T-helper 17 cell (primary cell): ENCODE data around the gene A4GNT. TPM values are rescaled to one million over a fixed set of nuclear protein-coding genes. Genes with fewer than 3 reads are reported as not detected.

Experiments used
- ATAC-seq: fragments of 150-1000 bp; cut with Tn5 transposase; 2 replicates; pipeline ENCODE4 v1.10.0; 2021; ENCODE audit warnings: mild to moderate bottlenecking, moderate library complexity
- DNase-seq, 3 donors: peaks; one replicate each; pipeline versions ENCODE4 v3.0.0 to v3.0.0-alpha.2; 2020 to 2021
- H3K9me3 ChIP-seq: one replicate; pipeline ENCODE4 v1.7.0; 2013; ENCODE audit warnings: low read length, mild to moderate bottlenecking; ENCODE audit not compliant: control insufficient read depth, poor library complexity, severe bottlenecking
- H3K27ac Mint-ChIP-seq: one replicate; pipeline ENCODE4 v1.8.0; 2022; ENCODE audit warnings: mild to moderate bottlenecking, moderate library complexity, mixed read lengths
- H3K27me3 Mint-ChIP-seq: one replicate; pipeline ENCODE4 v1.8.0; 2022; ENCODE audit warnings: mixed read lengths
- H3K36me3 Mint-ChIP-seq: one replicate; pipeline ENCODE4 v1.8.0; 2022; ENCODE audit warnings: low read depth, mixed read lengths
- H3K4me1 Mint-ChIP-seq: one replicate; pipeline ENCODE4 v1.8.0; 2022; ENCODE audit warnings: mild to moderate bottlenecking, mixed read lengths
- H3K4me3 Mint-ChIP-seq: one replicate; pipeline ENCODE4 v1.8.0; 2022; ENCODE audit warnings: mild to moderate bottlenecking, moderate library complexity, mixed read lengths
- total RNA-seq, 4 donors: library from RNA in 2 of 4; stranded (reverse) in 2 of 4; gene quantifications; one replicate each; pipeline ENCODE4 v1.2.3 and lab custom pipeline; 2022 to 2026

Gene A4GNT
- total RNA-seq, 2 donors from 2014 or later = not detected

DNA sequence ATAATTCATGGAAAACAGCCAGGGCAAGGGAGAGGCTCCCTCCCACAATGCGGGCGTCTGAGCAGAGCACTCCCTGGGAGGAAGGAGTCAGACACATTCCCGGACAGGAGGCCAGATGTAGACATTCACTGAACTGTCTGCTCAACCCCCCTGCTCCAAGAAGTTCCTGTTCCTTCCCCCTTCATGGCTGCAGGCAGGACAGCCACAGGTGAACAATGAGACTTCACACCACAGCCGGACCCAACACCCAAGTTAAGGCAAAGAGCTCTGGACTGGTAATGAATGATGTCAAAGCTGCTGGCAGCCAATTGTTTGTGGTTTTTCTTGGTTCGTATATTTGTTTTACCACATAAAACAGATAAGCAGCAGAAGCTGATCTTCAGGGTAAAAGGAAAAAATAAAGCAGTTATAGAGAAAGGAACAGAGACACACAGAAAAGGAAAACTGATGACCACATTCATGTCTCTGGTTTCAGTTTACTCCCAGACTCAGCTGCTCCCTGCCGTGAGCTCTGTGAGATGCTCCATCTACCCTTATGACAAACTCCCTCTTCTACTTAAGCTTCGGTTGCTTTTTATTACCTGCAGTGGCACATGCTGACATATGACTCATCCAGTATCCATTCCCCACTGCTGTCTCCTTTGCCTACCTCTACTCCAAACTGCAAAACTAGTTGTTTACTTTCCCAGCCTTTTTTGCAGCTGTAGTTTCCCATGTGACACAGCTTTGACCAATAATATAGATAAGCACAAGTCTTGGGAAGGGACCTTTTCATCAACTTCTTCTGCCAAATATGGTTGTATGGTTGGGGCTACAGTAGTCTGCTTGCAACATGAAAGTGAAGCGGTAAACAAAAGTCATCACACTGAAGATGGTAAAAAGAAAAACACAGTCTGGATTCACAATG is 49.9 kb downstream of the A4GNT start:
- peaks cover 56% of the 10 kb centered on the region for H3K27me3 Mint-ChIP-seq
- no peak overlapping the region for H3K4me3 Mint-ChIP-seq
- no peaks in the 10 kb centered on the region for H3K36me3 Mint-ChIP-seq
- no peaks in the 10 kb centered on the region for H3K9me3 ChIP-seq
- H3K27ac Mint-ChIP-seq = no peak overlapping the region
- ATAC-seq (no peak), DNase-seq (no peak)
- peaks cover 7% of the 10 kb centered on the region for H3K4me1 Mint-ChIP-seq

DNA sequence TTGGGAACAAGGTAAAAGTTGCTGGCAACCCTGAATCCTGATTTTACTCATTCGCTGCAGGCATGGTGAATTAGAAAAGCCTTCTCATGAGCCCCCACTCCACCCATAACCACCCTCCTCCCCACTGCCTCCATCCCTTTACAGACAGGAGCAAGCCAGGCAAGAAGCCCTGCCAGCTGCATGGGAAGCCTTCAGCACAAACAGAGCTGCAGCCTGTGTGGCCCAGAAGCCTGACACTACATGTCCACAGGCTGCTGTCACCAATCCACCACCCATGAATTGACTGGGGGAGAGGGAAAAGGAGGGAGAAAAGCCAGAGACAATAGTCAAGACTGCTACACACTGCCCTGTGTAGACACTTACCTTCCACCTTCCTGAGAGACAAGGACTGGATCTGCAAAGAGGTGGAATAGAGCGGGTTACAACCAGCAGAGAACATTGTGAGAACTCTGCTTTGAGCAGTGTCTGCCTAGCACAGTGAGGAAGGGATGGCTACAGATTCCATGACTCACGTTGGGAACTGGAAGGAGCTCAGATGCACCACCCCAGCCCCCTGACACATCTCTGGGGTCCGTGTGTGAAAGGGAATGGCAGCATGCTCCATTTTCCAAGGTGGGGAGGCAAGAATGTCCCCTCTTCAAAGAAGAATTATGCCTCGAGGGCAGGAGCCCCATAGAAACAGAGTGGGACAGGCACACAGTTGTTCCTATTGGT is 50.7 kb downstream of the A4GNT start:
- no peak for ATAC-seq
- Mint-ChIP-seq H3K4me3 (no peak overlapping the region), H3K27ac (no peak overlapping the region), H3K4me1 (peaks cover 7% of the 10 kb centered on the region), H3K27me3 (peaks cover 56% of the 10 kb centered on the region), H3K36me3 (no peaks in the 10 kb centered on the region)
- H3K9me3 ChIP-seq = no peaks in the 10 kb centered on the region
- DNase-seq = no peak

DNA sequence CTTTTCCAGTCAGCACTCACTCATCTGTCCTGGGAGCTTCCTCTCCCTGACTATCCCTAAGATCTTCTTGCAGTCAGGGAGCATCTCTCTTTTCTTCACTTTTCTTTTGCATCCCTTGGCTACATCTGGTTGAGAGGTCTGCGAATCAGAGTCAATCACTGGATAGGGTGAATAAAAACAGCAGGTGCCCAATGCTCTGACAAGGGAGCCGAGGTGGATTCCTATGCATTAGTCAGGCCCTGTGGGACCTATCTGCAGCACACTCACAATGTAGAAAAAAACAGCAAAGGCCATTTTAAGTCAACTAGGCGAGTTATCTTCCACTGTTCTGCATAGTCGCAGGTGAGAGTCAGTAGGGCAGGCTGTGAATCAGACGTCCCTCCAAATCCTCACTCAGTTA is 52.3 kb downstream of the A4GNT start:
- ATAC-seq (no peak), DNase-seq (no peak)
- no peak overlapping the region for H3K27ac Mint-ChIP-seq
- peaks cover 7% of the 10 kb centered on the region for H3K4me1 Mint-ChIP-seq
- H3K9me3 ChIP-seq = no peaks in the 10 kb centered on the region
- no peak overlapping the region for H3K4me3 Mint-ChIP-seq
- H3K36me3 Mint-ChIP-seq = no peaks in the 10 kb centered on the region
- peaks cover 68% of the 10 kb centered on the region for H3K27me3 Mint-ChIP-seq

DNA sequence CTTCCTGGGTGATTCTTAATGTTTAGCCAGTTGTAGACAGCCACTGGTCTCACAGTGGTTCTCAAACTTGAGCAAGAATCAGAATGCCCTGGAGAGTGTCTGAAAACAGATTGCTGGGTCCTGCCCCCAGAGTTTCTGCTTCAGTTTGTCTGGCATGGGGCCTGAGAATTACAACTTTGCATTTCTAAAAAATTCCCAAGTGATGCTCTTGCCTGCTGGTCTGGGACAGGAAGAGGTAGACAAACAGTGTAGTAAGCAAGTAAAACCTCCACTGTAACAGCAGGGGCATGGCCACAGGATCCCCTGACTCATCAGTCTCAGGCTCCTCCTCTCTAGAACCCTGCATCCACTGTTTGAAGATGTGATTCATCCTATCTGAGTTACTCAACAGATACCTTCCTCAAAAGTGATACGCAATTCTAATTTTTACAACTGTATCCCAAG is 53.3 kb downstream of the A4GNT start:
- no peaks in the 10 kb centered on the region for H3K36me3 Mint-ChIP-seq

DNA sequence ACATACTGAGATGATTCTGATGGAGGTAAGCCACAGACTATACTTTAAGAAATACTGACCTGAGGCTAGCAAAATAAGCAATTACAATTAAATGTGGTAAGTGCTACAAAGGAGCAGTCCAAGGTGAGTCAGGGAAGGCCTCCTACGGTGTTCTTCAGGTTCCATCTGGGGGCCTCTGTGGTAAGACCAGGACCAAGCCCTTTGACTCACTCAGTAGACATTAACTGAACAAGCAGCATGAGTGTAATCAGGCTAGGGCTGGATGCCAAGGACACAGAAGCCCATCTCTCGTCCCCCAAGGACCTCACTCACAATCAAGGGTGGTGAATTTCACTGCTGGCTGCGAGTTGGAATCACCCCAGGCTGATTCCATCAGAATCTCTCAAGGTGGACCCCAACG is 54.1 kb downstream of the A4GNT start:
- H3K4me3 Mint-ChIP-seq = no peak overlapping the region

More for the DNA sequence above, 53.3 kb downstream of the A4GNT start:
- Mint-ChIP-seq H3K4me3 (no peak overlapping the region), H3K27ac (no peak overlapping the region), H3K27me3 (peaks cover 68% of the 10 kb centered on the region), H3K4me1 (peaks cover 7% of the 10 kb centered on the region)
- no peaks in the 10 kb centered on the region for H3K9me3 ChIP-seq
- no peak for DNase-seq
- ATAC-seq = peak; percentile 51

More for the DNA sequence above, 54.1 kb downstream of the A4GNT start:
- H3K9me3 ChIP-seq = no peaks in the 10 kb centered on the region
- Mint-ChIP-seq H3K27ac (no peak overlapping the region), H3K4me1 (peaks cover 7% of the 10 kb centered on the region), H3K36me3 (no peaks in the 10 kb centered on the region), H3K27me3 (peaks cover 59% of the 10 kb centered on the region)
- ATAC-seq = no peak
- DNase-seq = no peak

Other genes with a start within 250 kb of the A4GNT start
- not detected for gene CLDN18, start 122.2 kb downstream of the A4GNT start, total RNA-seq
- not detected for gene DZIP1L, start 16.8 kb downstream of the A4GNT start, total RNA-seq
- 10 to 100 TPM; 19.5 TPM for gene DBR1, start 42.5 kb upstream of the A4GNT start, total RNA-seq
- 10 to 100 TPM; 55.6 to 75.8 TPM for gene ARMC8, start 54.9 kb upstream of the A4GNT start, total RNA-seq
- gene NME9, start 197.5 kb upstream of the A4GNT start, total RNA-seq = under 1 TPM; 0.60 to 0.85 TPM
- 1 to 10 TPM in 1 of 2 donors, under 1 TPM in 1; 0.13 to 1.6 TPM for gene MRAS, start 216.2 kb upstream of the A4GNT start, total RNA-seq